CD4-positive, alpha-beta T cell (primary cell): ENCODE data around the gene GPC5. TPM values are rescaled to one million over a fixed set of nuclear protein-coding genes. Genes with fewer than 3 reads are reported as not detected.

ENCODE experiments used
- ATAC-seq: fragments of 200-7000 bp; cut with Tn5 transposase; one replicate; pipeline ENCODE4 v1.10.0; 2022; ENCODE audit warnings: mild to moderate bottlenecking; ENCODE audit not compliant: poor library complexity
- CTCF ChIA-PET: fragments of 350-600 bp; sonication (Branson Sonifier 250); formaldehyde crosslinking; loops from one replicate; lab custom pipeline; 2021; ENCODE audit warnings: antibody characterized with exemption, inconsistent platforms; lab: Charles Lee
- POLR2A ChIA-PET: fragments of 350-600 bp; sonication (Branson Sonifier 250); formaldehyde crosslinking; loops from one replicate; lab custom pipeline; 2021; ENCODE audit warnings: antibody characterized with exemption, inconsistent platforms; lab: Charles Lee
- DNase-seq, 14 experiments: peaks; one replicate each; pipeline ENCODE4 v3.0.0-alpha.2; 2013 to 2020; ENCODE audit warnings: mixed read lengths in 2 of 14
- H3K27ac ChIP-seq, 2 donors: one replicate each; pipeline versions ENCODE4 v1.5.1 to v1.7.0; 2013; ENCODE audit warnings: low read length in 2 of 2, low read depth in 1 of 2, mild to moderate bottlenecking in 1 of 2
- H3K27me3 ChIP-seq, 2 experiments: 1 replicate in 1 of 2; 2 replicates in 1 of 2; pipeline versions ENCODE4 v1.6.1 to v1.7.0; 2013; ENCODE audit warnings: low read length in 2 of 2, control low read depth in 1 of 2, mild to moderate bottlenecking in 1 of 2, moderate library complexity in 1 of 2; ENCODE audit not compliant: insufficient read depth in 2 of 2, control insufficient read depth in 1 of 2
- H3K36me3 ChIP-seq: one replicate; pipeline ENCODE4 v1.6.1; 2013; ENCODE audit warnings: low read length, control low read depth; ENCODE audit not compliant: insufficient read depth
- H3K4me1 ChIP-seq: one replicate; pipeline ENCODE4 v1.6.1; 2013; ENCODE audit warnings: low read length, control low read depth; ENCODE audit not compliant: insufficient read depth
- H3K4me3 ChIP-seq: one replicate; pipeline ENCODE4 v1.5.1; 2013; ENCODE audit warnings: mild to moderate bottlenecking, low read length, moderate library complexity
- H3K9me3 ChIP-seq, 2 experiments: 1 replicate in 1 of 2; 2 replicates in 1 of 2; pipeline versions ENCODE4 v1.6.1 to v1.7.0; 2013; ENCODE audit warnings: low read length in 2 of 2, mild to moderate bottlenecking in 2 of 2, control low read depth in 1 of 2, moderate library complexity in 1 of 2; ENCODE audit not compliant: control insufficient read depth in 1 of 2, insufficient read depth in 1 of 2
- H3K27ac Mint-ChIP-seq: one replicate; pipeline ENCODE4 v1.8.0; 2020; ENCODE audit warnings: mixed read lengths
- H3K27me3 Mint-ChIP-seq: one replicate; pipeline ENCODE4 v1.8.0; 2021; ENCODE audit warnings: mixed read lengths
- H3K36me3 Mint-ChIP-seq: one replicate; pipeline ENCODE4 v1.8.0; 2021; ENCODE audit warnings: low read depth, mixed read lengths
- H3K4me1 Mint-ChIP-seq: one replicate; pipeline ENCODE4 v1.8.0; 2021; ENCODE audit warnings: low read depth, mixed read lengths
- H3K4me3 Mint-ChIP-seq: one replicate; pipeline ENCODE4 v1.8.0; 2020; ENCODE audit warnings: mild to moderate bottlenecking, mixed read lengths
- H3K9me3 Mint-ChIP-seq: one replicate; pipeline ENCODE4 v1.8.0; 2020; ENCODE audit warnings: mixed read lengths
- CTCF ChIP-seq: fragments of 200-600 bp; IDR thresholded peaks from one replicate; pipeline ENCODE4 v1.8.0; 2022; ENCODE audit warnings: antibody characterized with exemption, mild to moderate bottlenecking
- intact Hi-C, 2 experiments: fragments of 100-400 bp; cut with DNase I in 1 of 2; cut with micrococcal nuclease in 1 of 2; formaldehyde crosslinking; loops; one replicate each; pipeline versions ENCODE4 v1.15.1 to v1.9.0; 2023 to 2025; cut with DNase I, micrococcal nuclease
- total RNA-seq, 174 experiments: library from RNA in 2 of 174; stranded (reverse) in 2 of 174; gene quantifications; one replicate each; pipeline ENCODE4 v1.2.3 and lab custom pipeline; 2021 to 2026

GPC5 gene
- total RNA-seq, 2 experiments from 2014 or later: not detected

- no peak for TF ChIP-seq CTCF
- Histone ChIP-seq H3K36me3 (no peaks in the 10 kb centered on the region), H3K4me1 (no peaks in the 10 kb centered on the region), H3K27ac (no peak overlapping the region), H3K27me3 (no peaks in the 10 kb centered on the region), H3K4me3 (no peak overlapping the region), H3K9me3 (no peaks in the 10 kb centered on the region)
- Mint-ChIP-seq H3K27ac (no peak overlapping the region), H3K4me1 (no peaks in the 10 kb centered on the region), H3K4me3 (no peak overlapping the region), H3K27me3 (no peaks in the 10 kb centered on the region), H3K36me3 (no peaks in the 10 kb centered on the region), H3K9me3 (no peaks in the 10 kb centered on the region)
- DNase-seq (no peak), ATAC-seq (no peak)
- POLR2A ChIA-PET: no interaction called here
- intact Hi-C loops: no loop called here
- CTCF ChIA-PET: no interaction called here
Measured at GRCh38 chr13:91572944-91573598, 174.7 kb downstream of the GPC5 start.

- Mint-ChIP-seq H3K9me3 (no peaks in the 10 kb centered on the region), H3K36me3 (no peaks in the 10 kb centered on the region), H3K27me3 (no peaks in the 10 kb centered on the region), H3K27ac (no peak overlapping the region), H3K4me3 (no peak overlapping the region), H3K4me1 (no peaks in the 10 kb centered on the region)
- intact Hi-C loops: no loop called here
- H3K27ac ChIP-seq: no peak overlapping the region
- DNase-seq (no peak), ATAC-seq (no peak)
- H3K4me3 ChIP-seq: no peak overlapping the region
- peaks cover 0 to 3% of the 10 kb centered on the region in 2 experiments for H3K9me3 ChIP-seq
- H3K36me3 ChIP-seq: no peaks in the 10 kb centered on the region
- H3K4me1 ChIP-seq: no peaks in the 10 kb centered on the region
- POLR2A ChIA-PET: no interaction called here
- no peaks in the 10 kb centered on the region for H3K27me3 ChIP-seq
- no peak for TF ChIP-seq CTCF
- CTCF ChIA-PET: no interaction called here
Measured at GRCh38 chr13:91574766-91575165, 176.3 kb downstream of the GPC5 start.

GRCh38 chr13:91576590-91576989, 178.2 kb downstream of the GPC5 start:
- POLR2A ChIA-PET: no interaction called here
- Histone ChIP-seq H3K4me3 (no peak overlapping the region), H3K4me1 (no peaks in the 10 kb centered on the region), H3K36me3 (no peaks in the 10 kb centered on the region), H3K9me3 (peaks cover 0 to 7% of the 10 kb centered on the region in 2 experiments), H3K27ac (no peak overlapping the region), H3K27me3 (no peaks in the 10 kb centered on the region)
- Mint-ChIP-seq H3K27me3 (no peaks in the 10 kb centered on the region), H3K36me3 (no peaks in the 10 kb centered on the region), H3K4me3 (no peak overlapping the region), H3K9me3 (peaks cover 2% of the 10 kb centered on the region), H3K4me1 (no peaks in the 10 kb centered on the region), H3K27ac (no peak overlapping the region)
- no peak for TF ChIP-seq CTCF
- ATAC-seq: no peak
- CTCF ChIA-PET: no interaction called here
- DNase-seq: no peak
- intact Hi-C loops: no loop called here
